Spleen (tissue), 11 donors: Measurements from ENCODE around the gene ERC2. TPM values are rescaled to one million over a fixed set of nuclear protein-coding genes. Genes with fewer than 3 reads are reported as not detected.

Source experiments
- DNase-seq: peaks from one replicate; pipeline ENCODE4 v3.0.0-alpha.2; 2020
- H3K27ac ChIP-seq, 8 donors: fragments of 200-600 bp; sonication (generic) in 7 of 8; 1 replicate in 4 of 8; 2 replicates in 4 of 8; pipeline versions ENCODE4 v1.5.0 to v1.8.0; 2016 to 2021; ENCODE audit warnings: inconsistent platforms in 4 of 8, mild to moderate bottlenecking in 4 of 8, moderate library complexity in 1 of 8
- H3K27me3 ChIP-seq, 7 donors: fragments of 200-600 bp; sonication (generic) in 6 of 7; replicated peaks in 1 of 7; 1 replicate in 4 of 7; 2 replicates in 3 of 7; pipeline versions ENCODE4 v1.5.0 to v1.8.0; 2016 to 2021; ENCODE audit warnings: inconsistent platforms in 3 of 7, mild to moderate bottlenecking in 1 of 7
- H3K36me3 ChIP-seq, 6 donors: fragments of 200-600 bp; sonication (generic) in 5 of 6; 1 replicate in 4 of 6; 2 replicates in 2 of 6; pipeline versions ENCODE4 v1.5.0 to v1.8.0; 2016 to 2021; ENCODE audit warnings: inconsistent platforms in 2 of 6
- H3K4me1 ChIP-seq, 6 donors: fragments of 200-600 bp; sonication (generic) in 5 of 6; 1 replicate in 3 of 6; 2 replicates in 3 of 6; pipeline versions ENCODE4 v1.5.0 to v1.8.0; 2016 to 2021; ENCODE audit warnings: inconsistent platforms in 3 of 6
- H3K4me3 ChIP-seq, 8 donors: fragments of 200-600 bp; sonication (generic) in 7 of 8; 1 replicate in 4 of 8; 2 replicates in 4 of 8; pipeline versions ENCODE4 v1.5.0 to v1.8.0; 2016 to 2021; ENCODE audit warnings: inconsistent platforms in 4 of 8, mild to moderate bottlenecking in 4 of 8, moderate library complexity in 2 of 8
- H3K9me3 ChIP-seq, 8 donors: fragments of 200-600 bp; sonication (generic) in 7 of 8; 1 replicate in 4 of 8; 2 replicates in 4 of 8; pipeline versions ENCODE4 v1.5.0 to v1.8.0; 2016 to 2021; ENCODE audit warnings: inconsistent platforms in 4 of 8
- CTCF ChIP-seq, 11 experiments: fragments of 200-600 bp in 7 of 11; fragments of 450-650 bp in 4 of 11; sonication (generic) in 4 of 11; IDR thresholded peaks in 8 of 11; conservative IDR thresholded peaks in 3 of 11; 1 replicate in 7 of 11; 2 replicates in 4 of 11; pipeline versions ENCODE4 v1.4.0 to v1.8.0; 2016 to 2021; ENCODE audit warnings: antibody characterized with exemption in 11 of 11, inconsistent platforms in 4 of 11, mild to moderate bottlenecking in 1 of 11
- POLR2A ChIP-seq, 3 donors: fragments of 450-650 bp; IDR thresholded peaks; one replicate each; pipeline ENCODE4 v1.5.1; 2017; ENCODE audit warnings: antibody characterized with exemption in 3 of 3, mild to moderate bottlenecking in 1 of 3
- POLR2AphosphoS5 ChIP-seq, 3 donors: sonication (generic); formaldehyde crosslinking; IDR thresholded peaks; one replicate each; pipeline ENCODE4 v1.5.1; 2017; ENCODE audit warnings: antibody characterized with exemption in 3 of 3
- WGBS, 5 donors: extraction: QIAGEN DNeasy Blood & Tissue Kit in 3 of 5; methylation state at CpG; one replicate each; pipeline versions ENCODE4 v1.1.5 to v1.1.7; 2013 to 2018; 5-methylcytosine and 5-hydroxymethylcytosine counted together
- intact Hi-C: fragments of 100-400 bp; cut with DNase I; formaldehyde crosslinking; loops from one replicate; pipeline ENCODE4 v1.15.0; 2023; ENCODE audit warnings: low total_unique reads
- polyA plus RNA-seq, 3 donors: library from polyadenylated mRNA; stranded (reverse); fragments of 200-250 nt; gene quantifications; one replicate each; pipeline ENCODE4 v1.2.1, GENCODE V29; 2013
- total RNA-seq, 7 donors: library from RNA; depleted of rRNA in 3 of 7; stranded (reverse); fragments of >200 nt in 3 of 7; fragmentation: NEBNext Ultra II Directional in 4 of 7; extraction: Animal tissue kit (Norgen Biotek cat#: 25700) in 4 of 7; gene quantifications; one replicate each; pipeline versions ENCODE4 v1.1.0 to v1.2.1, GENCODE V29; 2016 to 2021
- donor health status: healthy with polysubstance abuse.
- donor health status: DM: no; HTN: no; CAD: no; lungs with moderate emphysema.
- donor health status: DM: no; HTN: no; CAD: no.
- donor health status: Bipolar disorder and iron deficiency.
- donor health status: healthy.
- donor health status: DM: no; HTN: no; CAD: no.
- donor health status: DM: yes; HTN: yes; CAD: no.

The ERC2 gene
- total and polyA plus RNA-seq, 10 donors, result 0.04 to 4.9 (median 0.39) TPM

GRCh38 chr3:55604846-55605245, 863.4 kb downstream of the ERC2 start:
- intact Hi-C loops, result no loop called here
- H3K27me3 ChIP-seq, result peaks cover 0 to 5% (median 0%) of the 10 kb centered on the region in 7 donors
- no peak overlapping the region for H3K4me3 ChIP-seq
- TF ChIP-seq POLR2A (IDR thresholded peaks at IDR 0.05) (no peak), POLR2AphosphoS5 (IDR thresholded peaks at IDR 0.05) (no peak), CTCF (IDR thresholded peaks at IDR 0.05 in 8 of 11, conservative IDR thresholded peaks at IDR 0.05 in 3 of 11) (no peak)
- H3K4me1 ChIP-seq, result peaks cover 0 to 10% (median 0%) of the 10 kb centered on the region in 6 donors
- H3K27ac ChIP-seq, result no peak overlapping the region
- H3K36me3 ChIP-seq, result no peaks in the 10 kb centered on the region
- no peak for DNase-seq
- 67 to 92% (median 88%) methylated on average over 4 of the region's 4 CpGs for WGBS, 5 donors
- no peaks in the 10 kb centered on the region for H3K9me3 ChIP-seq

GRCh38 chr3:55604402-55604801, 863.9 kb downstream of the ERC2 start:
- Histone ChIP-seq H3K27ac (no peak overlapping the region), H3K27me3 (peaks cover 0 to 4% (median 0%) of the 10 kb centered on the region in 7 donors), H3K4me1 (peaks cover 0 to 10% (median 0%) of the 10 kb centered on the region in 6 donors), H3K4me3 (no peak overlapping the region), H3K36me3 (no peaks in the 10 kb centered on the region), H3K9me3 (no peaks in the 10 kb centered on the region)
- intact Hi-C loops, result no loop called here
- 52 to 64% (median 62%) methylated on average over 2 of the region's 2 CpGs for WGBS, 5 donors
- TF ChIP-seq CTCF (IDR thresholded peaks at IDR 0.05 in 8 of 11, conservative IDR thresholded peaks at IDR 0.05 in 3 of 11) (no peak), POLR2AphosphoS5 (IDR thresholded peaks at IDR 0.05) (no peak)
- DNase-seq, result no peak

- Histone ChIP-seq H3K9me3 (no peaks in the 10 kb centered on the region), H3K27me3 (no peaks in the 10 kb centered on the region), H3K36me3 (no peaks in the 10 kb centered on the region), H3K4me3 (peak overlapping the region in 1 of 8 donors; percentile 28), H3K4me1 (peaks cover 0 to 10% (median 0%) of the 10 kb centered on the region in 6 donors), H3K27ac (peak overlapping the region in 7 of 8 donors; percentile 24 to 62 (median 51))
- TF ChIP-seq POLR2AphosphoS5 (IDR thresholded peaks at IDR 0.05) (peak in 1 of 3 donors; percentile 64), POLR2A (IDR thresholded peaks at IDR 0.05) (no peak), CTCF (IDR thresholded peaks at IDR 0.05 in 8 of 11, conservative IDR thresholded peaks at IDR 0.05 in 3 of 11) (no peak)
- 22 to 34% (median 27%) methylated on average over 10 of the region's 10 CpGs for WGBS, 5 donors
- intact Hi-C loops, result no loop called here
- DNase-seq, result no peak
These were observed 866.7 kb downstream of the ERC2 start for GRCh38 chr3:55601366-55602080.

GRCh38 chr3:55598224-55598623, 870.0 kb downstream of the ERC2 start:
- no peak overlapping the region for H3K27ac ChIP-seq
- H3K9me3 ChIP-seq, result no peaks in the 10 kb centered on the region
- intact Hi-C loops, result no loop called here
- TF ChIP-seq POLR2A (IDR thresholded peaks at IDR 0.05), result no peak
- no peak for TF ChIP-seq POLR2AphosphoS5 (IDR thresholded peaks at IDR 0.05)
- no peak for TF ChIP-seq CTCF (IDR thresholded peaks at IDR 0.05 in 8 of 11, conservative IDR thresholded peaks at IDR 0.05 in 3 of 11)
- no peaks in the 10 kb centered on the region for H3K27me3 ChIP-seq
- H3K4me1 ChIP-seq, result peaks cover 0 to 10% (median 0%) of the 10 kb centered on the region in 6 donors
- H3K36me3 ChIP-seq, result no peaks in the 10 kb centered on the region
- no peak overlapping the region for H3K4me3 ChIP-seq
- DNase-seq, result no peak
- WGBS, 5 donors, result 74 to 90% (median 87%) methylated on average over 2 of the region's 2 CpGs
